Activated CD4-positive, CD25-positive, alpha-beta regulatory T cell treated with anti-CD3 and anti-CD28 coated beads, Interleukin-2, amount 50 U/mL, for 24 hours (primary cell): Measurements from ENCODE around the gene SMARCAD1.
A peak's percentile ranks its signal among the peaks of the same experiment; 100 is the strongest.
"Not testable (repeated sequence)": the region's sequence is repeated elsewhere in the genome, so short reads cannot be mapped to it uniquely, and the experiment has no call there.

Experiments used
- ATAC-seq, 2 donors: fragments of 150-1000 bp; cut with Tn5 transposase; one replicate each; pipeline ENCODE4 v1.10.0; 2021; ENCODE audit warnings: mild to moderate bottlenecking in 1 of 2, moderate library complexity in 1 of 2

Gene SMARCAD1

DNA sequence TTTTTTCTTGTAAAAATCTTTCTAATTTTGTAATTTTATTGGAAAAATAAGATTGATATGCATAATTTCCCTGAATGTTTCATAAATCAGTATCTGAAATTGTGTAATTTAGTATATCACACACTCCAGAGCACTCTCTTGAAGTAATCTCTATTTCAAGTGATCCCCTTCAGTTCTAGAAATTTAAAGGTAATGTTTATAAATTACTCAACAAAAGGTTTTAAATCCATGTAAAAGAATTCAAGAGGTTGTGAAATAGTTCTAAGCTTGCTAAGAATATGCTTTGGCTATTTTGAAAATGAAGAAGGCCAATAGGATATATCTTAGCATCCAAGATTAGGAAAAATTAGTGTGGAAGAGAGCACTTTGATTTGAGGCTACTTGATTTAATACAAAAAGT lies 28.2 kb downstream of the SMARCAD1 start:
- ATAC-seq: no peak

DNA sequence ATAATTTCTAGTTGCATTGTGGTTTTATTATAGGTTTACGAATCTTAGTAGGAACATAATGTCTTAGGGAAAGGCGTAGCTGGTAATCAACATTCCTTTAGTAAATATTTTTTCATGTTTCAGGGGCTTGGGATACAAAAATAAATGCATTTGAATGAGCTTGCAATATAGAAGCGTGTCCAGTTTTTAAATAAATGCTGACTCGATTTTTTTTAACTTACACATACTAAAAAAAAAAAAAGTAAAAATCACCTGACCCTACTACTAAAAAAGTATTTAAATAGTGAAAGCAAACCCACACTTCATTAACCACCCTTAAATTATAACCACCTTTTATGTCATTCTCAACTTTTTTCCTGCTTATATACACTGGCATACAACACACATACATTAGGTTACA lies 29.6 kb downstream of the SMARCAD1 start:
- ATAC-seq: no peak

DNA sequence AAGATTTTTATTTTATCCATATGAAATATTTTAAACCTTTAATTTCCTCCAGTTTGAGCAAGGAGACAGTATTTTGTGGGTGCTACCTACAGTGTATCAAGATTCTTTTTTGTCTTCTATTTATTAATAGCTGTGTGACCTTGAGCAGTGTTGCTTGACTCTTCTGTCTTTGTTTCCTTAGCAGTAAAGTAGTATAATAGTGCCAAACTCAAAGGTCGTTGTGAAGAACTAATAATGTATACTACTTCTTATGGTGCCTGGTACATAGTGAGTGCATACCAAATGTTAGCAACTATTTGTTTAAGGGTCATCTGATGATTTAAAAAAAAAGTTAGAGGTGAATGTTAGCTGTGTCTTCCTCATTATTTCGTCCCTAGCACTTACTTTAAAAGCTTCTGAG lies 30.5 kb downstream of the SMARCAD1 start:
- ATAC-seq: no peak

DNA sequence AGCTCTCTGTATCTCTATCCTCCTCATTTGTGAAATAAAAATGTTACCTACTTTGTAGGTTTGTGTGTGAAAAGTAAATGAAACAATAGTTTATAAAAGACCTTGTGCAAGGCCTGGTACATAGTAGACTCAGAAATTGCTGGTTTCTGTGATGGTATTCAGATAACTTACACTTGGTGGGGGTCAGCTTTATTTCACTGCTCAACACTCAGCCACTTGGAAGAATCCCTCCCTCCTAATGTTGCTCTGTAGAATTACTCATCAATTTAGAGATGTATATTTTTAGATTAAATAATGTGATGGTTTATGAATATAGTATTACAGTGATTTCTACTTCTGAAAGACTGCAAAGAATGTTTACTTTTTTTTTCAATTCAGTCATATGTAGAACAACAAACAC lies 32.7 kb downstream of the SMARCAD1 start:
- no peak for ATAC-seq

DNA sequence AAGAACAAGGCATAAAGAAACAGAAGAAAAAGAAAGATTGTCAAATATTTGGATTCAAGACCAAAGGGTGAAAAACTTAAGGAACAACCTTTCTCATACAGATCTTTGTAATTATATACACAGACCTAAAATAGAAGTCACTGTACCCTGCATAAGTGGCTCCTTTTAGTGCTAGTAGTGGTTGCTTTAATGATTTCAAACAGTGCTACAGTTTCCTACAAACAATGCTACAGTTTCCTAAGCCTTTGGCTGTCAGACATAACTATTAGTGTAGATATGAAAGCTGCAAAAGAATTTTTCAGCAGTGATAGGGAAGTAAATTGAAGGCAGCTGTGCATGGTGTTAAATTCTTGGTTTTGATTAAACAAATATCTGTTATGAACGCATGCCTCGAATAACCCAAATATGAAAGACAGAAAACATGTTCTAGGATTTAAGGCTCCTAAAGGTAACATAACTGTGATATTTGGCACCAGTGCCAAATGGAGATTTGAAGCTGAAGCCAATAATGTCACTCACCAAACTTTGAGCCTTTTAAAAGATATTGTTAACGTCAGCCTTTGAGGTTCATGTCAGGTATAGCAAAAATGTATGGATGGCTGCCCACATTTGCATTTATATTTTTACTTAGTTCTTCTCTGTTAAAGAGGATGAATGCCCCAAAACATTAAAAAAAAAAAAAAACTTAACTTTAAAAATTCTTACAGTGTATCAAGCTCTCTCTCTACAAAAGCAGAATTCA lies 36.6 kb downstream of the SMARCAD1 start:
- no peak for ATAC-seq

DNA sequence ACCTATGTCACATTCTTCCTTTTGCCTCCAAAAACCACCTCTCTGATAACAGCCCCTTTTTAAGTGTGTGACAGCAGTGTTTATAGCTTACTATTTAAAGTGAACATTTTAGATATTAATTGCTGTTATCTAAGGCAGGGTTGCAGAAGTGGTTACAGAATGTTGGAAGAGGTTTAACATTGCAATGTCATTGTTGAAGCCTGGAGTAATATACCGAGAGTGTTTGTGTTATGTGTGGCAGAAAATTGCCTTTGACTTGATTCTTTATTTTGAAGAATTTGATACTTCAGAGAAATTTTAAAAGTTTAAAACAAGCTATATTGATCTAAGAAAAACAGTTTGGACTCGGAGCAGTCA lies 37.1 kb downstream of the SMARCAD1 start:
- no peak for ATAC-seq

DNA sequence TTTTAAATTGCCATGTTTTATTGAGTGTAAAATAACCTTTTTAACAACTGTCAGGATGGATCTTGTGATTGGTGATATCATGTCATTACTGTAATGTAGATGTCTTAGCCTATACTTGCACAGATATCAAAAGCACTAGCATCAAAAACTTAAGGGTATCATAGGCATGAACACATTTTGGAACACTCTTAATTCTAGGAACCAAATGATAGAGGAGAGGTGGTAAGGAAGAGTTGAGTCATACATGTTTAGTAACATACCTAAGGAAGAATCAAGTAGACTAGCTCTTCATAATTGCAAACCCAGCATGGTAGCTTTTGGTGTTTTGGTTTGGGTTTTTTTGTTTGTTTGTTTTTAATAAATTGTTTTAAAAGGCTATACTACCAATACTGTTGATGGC lies 43.4 kb downstream of the SMARCAD1 start:
- no peak for ATAC-seq

DNA sequence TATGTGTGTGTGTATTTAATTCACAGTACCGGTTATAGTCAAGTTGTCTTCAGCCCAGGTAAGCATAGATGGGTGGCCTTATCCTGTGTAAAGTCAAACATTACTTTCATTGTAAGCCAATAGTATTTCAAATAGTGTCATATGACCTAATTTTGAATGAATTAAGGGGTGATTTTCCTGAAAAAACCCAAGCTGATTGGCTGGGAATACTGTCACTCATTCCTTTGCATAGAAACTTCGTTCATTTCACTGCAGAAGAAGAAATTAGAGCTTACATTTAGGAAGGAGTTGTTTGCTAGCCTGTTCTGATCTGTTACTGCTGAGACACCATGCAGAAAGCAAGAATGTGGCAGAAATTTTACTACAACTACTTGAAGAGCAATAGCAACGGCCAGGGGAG lies 45.4 kb downstream of the SMARCAD1 start:
- ATAC-seq: no peak

DNA sequence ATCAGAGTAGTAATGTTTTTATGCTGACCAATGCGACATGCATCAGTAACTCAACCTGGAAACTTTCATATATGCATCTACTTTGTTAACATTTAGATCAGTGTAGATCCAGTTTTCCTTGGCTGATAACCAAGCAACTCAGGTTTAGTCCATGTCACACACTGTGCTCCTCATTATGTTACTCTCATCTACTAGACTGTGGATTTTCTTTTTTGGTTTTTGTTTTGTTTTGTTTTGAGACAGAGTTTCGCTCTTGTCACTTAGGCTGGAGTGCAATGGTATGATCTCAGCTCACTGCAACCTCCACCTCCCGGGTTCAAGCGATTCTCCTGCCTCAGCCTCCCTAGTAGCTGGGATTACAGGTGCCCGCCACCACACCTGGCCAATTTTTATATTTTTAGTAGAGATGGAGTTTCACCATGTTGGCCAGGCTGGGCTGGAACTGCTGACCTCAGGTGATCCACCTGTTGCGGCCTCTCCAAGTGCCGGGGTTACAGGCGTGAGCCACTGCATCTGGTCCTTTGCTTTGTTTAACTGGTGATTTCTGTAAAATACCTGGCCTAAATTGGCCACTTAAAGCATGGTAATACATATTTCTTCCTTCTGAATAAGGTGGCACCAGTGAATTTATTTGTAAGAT lies 48.6 kb downstream of the SMARCAD1 start:
- no peak for ATAC-seq

DNA sequence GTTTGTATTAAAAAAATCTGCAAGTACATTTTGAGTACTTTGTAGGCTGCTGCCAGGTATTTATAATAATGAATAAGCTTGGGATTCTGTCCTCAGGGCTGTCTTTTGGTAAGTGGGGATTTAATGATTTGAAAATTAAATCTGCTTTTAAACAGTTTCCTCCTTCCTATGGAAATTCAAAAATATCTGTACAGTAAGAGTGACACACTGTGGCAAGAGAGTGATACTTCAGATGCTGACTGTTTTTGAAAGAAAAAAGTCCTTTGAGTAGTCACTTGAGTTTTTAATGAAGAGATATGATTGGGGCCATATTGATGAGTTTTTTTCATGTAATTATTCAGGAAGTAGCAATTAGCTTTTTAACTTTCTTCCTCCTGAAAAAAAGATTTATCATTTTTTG lies 49.2 kb downstream of the SMARCAD1 start:
- ATAC-seq: no peak

DNA sequence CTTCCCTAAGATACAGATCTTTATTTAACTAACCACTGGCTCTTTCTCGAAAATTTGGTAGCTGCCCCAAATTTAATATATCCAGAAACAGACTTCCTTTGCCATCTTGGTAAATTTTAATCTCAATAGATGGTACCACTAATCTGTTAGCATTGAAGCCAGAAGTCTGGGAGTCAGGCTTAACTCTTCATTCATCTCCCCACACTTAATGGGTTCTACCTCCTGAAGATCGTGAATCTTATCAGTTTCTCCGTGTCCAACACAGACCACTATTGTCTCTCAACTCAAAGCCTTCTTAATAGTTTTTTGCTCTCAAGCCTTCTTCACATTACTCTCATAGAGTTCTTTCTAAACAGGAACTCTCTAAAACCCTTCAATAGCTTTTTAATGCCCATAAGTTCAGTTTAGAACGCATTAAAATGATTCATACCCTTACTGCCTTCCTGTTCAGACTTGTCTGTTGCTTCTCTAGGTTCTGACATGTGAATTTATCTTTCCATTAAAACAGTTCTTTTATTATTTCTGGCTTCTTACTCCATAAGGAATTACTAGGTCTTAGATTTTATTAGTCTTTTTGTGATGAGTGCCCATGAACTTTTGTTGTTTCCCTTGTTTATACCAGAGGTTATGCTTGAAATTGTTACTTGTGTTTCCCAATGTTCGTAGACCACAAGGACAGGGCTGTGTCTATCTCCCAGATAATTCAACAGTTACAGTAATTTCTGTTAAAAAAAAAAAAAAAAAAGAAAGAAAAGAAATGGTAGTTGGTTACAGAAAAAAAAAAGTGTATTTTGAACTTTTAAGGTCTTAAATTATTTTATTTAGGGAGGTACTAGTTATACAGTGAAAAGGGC lies 54.7 kb downstream of the SMARCAD1 start:
- ATAC-seq: no peak

DNA sequence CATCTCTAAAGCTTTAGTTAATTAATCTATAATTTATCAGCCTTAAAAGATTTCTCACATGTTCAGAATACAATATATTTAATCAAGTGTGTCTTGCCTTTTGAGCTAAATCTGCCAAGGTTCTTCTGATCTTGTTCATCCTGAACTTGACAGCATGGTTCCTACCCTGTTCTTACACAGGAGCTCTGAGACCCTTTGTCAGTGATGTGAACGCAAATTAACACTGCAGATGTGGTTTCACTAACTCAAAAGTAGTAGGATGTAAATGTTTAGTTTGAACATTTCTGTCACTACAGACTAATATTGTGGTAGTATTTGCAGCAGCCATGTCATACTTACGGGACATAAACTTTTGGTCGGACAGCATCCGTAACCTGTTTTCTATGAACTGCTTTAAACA lies 59.4 kb downstream of the SMARCAD1 start:
- no peak for ATAC-seq

DNA sequence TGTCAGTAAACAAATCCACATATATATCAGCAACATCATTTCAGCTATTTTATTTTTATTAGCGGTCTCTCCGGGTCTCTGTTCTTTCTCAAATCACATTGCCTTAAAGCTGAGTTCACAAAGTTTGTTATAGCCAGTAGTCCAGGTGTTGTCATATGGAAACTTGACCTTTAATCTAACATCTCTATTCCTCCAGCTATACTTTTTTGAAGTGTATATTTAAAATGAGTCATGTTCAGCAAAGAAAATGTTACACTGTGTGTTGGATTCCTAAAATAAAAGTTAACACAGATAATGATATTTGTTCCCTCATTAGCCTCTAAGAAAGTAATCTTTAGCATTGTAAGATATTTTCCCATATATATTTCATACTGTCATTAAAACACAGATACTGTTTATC lies 63.6 kb downstream of the SMARCAD1 start:
- ATAC-seq: no peak

DNA sequence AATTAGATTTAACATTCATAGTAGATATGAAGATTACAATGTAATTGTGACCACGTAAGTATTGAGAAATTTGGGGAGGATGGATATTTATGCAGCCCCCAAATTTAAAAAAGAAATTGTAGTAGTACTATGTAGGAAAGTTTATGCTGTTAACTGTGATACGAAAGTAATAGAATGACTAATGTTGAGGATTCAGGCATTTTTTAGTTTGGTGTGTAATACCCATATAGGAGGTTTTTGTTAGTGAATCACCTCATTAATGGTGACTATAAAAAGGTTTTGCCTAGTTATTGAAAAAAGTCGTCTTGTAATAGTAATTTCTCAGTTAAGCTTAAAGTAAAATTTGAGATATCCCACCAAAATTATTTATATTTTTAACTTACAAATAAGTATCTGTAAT lies 67.2 kb downstream of the SMARCAD1 start:
- no peak for ATAC-seq

DNA sequence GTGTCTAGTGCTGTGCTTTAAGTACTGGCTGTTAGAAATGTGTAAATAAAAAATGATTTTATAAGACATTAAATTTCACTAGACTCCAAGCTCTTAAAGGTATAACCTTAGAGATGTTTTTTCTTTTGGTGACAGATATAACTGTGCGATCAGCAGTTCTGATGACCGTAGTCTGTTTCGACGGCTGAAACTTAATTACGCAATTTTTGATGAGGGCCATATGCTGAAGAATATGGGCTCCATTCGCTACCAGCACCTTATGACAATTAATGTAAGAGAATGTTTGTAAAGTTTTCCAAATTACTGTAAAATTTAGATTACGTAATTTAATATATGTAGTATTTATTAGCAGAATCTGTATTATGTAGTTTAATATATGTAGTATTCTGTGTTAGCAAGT lies 68.5 kb downstream of the SMARCAD1 start:
- ATAC-seq: no peak

DNA sequence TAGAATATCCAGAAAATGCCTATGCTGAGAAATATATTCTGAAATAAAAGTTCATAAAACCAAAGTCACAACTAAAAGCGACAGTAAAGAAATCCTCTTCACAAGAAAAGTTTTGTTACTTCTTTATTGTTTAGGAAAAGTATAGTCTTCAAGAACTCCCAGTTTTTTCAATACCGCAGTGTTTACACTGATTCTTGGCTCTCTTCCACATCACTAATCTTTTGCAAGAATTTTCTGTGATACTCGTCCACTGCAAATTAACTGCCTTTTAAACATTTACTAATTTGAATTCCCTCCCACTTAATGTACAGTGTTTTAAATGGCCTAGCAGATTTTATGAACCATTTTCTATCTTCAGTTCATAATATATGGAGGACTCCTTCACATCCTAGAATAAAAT lies 69.9 kb downstream of the SMARCAD1 start:
- no peak for ATAC-seq

DNA sequence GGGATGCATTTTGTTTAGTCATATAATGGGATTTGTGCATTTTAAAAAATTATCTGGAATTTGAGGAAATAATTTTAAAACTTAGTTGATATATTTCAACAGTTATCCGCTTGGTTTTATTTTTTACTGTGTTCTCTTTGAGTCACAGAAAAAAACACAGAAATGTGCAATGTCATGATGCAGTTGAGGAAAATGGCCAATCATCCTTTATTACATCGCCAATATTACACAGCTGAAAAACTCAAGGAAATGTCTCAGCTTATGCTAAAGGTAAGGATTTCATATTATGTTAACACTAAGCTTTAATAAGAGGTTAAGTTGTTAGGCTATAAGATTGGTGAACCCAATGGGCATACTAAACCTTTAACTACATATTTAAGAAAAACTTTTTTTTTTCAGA lies 71.1 kb downstream of the SMARCAD1 start:
- no peak for ATAC-seq

DNA sequence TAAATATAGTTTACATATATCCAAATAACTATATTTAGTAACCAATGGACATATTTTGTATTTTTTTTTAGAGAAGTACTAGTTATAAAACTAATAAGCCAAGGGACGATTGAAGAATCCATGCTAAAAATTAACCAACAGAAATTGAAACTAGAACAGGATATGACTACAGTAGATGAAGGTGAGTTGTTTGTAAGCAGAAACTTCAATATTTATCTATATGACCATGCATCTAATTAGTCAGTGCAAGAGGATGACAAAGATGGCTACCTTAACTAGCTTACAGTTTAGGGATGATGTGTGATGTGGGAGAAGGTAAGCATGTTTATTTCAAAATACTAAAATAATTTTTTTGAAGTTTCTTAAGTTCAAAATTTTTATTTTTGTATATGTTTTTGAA lies 77.2 kb downstream of the SMARCAD1 start:
- ATAC-seq: peak in 1 of 2 donors; percentile 36

DNA sequence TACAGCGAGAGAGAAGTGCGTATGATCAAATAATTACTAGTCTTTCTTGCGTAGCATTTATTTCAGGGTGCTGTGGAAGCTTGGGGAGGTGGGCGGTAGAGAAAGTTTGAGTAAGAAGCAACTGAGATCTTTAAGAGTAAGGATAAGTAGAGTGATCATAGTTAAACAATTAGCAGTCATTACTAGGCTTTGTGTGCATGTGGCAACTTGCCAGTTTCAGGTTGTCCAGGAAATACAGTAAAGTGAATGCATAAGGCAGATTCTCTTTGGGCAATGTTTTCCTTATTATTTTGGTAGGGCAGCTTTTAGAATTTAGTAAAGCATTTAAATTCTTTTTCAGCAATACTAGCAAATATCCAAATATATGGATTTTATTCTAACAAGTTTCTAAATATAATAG lies 78.0 kb downstream of the SMARCAD1 start:
- no peak for ATAC-seq

DNA sequence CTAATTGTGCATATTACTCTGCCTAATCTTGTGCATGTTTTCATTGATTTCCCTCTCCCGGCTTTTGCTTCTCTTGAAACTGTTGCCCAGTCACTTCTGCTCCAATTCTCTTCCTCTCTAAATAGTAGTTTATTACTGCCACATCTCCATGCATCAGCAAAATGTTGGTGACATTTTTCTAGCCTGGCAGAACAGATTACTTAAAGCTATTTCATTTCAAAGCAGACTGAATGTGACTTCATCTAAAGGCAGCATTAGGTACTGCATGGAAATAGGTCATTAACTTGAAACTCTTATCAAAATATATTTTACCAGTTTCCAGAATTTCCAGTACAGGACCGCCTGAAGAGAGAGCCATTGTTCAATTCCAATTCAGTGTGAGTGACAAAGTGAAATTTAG lies 82.6 kb downstream of the SMARCAD1 start:
- no peak for ATAC-seq

DNA sequence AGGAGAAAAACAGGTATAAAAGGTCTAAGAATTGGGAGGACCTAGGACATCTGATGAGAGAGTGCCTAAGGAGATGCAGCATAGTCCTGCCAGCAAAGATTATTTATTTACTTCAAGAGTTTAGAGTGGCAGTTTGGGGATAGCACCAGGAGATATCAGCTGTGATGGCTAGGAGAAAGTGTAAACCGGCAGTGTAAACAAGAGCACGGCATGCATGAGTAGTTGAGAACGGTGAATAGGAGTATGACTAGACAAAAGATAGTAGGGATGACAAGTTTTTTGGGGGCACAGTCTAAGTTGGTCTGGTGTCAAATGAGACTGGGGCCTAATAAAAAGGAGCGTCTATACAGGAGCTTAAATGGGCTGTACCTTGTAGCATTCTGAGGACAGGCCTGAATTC lies 86.3 kb downstream of the SMARCAD1 start:
- not testable (repeated sequence) for ATAC-seq

DNA sequence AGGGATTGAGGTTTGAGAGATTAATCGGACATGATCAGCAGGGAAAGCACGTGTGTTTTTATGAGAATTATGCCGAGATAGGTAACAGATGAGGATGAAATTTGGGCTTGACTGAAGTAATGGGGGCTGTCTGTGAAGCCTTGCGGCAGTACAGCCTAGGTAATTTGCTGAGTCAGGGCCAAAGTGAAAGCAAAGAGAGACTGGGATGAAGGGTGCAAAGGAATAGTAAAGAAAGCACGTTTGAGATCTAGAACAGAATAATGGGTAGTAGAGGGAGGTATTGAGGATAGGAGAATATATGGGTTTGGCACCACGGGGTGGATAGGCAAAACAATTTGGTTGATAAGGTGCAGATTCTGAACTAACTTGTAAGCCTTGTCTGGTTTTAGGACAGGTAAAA lies 87.8 kb downstream of the SMARCAD1 start:
- not testable (repeated sequence) for ATAC-seq

DNA sequence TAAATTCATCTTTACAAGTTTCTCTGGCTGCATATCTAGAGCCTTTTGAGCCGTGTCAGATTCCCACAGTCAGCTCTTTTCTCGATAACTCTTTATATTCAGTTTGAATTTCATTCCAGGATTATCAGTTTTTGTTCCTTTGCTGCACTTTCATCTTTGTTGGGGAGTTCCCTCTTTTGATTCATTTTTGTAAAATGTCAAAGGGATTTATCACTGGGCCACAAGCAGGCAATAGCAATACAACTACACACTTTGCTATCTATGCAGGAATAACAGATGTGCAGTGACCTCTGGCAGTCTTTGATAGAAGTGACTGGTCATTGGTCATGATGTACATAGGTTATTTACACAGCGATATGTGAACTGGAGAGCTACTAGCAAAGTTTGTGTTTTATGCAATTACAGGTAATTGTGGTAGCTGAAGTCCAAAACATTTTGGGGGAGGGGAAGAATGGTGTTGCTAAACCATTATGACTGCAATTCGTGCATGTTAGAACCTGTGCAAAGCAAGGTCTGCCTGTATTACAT lies 91.1 kb downstream of the SMARCAD1 start:
- no peak for ATAC-seq

DNA sequence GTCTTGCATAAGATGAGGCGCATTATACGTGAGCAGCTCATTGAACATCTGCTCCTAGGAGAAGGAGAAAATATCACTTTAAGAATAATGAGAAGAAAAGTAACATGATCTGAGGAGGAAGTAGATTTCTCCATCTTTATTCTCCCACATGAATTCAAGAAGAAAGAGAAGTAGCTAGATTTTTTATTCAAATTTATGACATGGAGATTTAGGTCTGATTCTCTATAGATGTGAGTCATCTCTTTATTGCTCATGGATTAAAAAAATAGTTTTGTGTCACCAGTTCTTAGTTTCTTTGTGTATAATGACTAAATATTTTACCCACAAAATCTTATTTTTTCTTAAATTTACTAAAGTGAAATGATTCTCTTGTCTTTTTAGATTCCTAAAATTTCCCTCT lies 94.5 kb downstream of the SMARCAD1 start:
- no peak for ATAC-seq
